ENCODE measurements around the gene BTRC.

Gene BTRC

DNA sequence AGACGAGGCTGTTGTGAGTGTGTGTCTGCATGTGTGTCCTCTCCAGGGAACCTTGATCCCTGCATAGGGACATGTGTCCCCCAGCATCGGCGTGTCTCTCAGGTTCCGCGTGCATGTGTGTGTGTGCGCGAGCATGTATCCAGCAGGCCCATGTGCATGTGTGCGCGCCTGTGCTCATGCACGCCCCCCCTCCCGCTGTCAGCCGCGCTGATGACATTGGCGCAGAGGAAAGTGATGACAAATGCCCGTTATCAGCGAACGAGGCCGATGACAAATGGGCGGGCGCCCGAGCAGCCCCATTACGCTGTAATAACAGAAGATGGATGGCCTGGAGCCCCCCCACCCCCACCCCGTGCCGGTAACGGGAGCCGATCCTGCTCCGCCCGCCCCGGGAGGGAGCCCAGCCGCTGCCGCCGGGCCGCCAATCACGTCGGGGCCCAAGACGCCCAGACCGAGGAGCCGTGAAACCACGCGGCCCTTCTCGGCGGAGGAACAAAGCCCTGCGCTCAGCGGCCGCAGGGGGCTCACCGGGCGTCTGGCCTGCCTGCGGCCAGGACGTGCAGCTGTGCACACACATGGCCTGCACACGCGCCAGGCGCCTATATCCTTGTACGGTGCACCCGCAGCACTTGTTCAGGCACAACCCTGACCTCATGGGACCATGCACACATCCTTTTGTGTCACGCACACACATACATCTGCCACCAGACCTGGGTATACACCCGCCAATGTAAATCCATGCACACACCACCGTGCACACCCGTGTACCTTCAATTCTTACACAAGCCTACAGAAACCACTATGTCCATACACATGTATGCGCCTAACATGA is 212.6 kb downstream of the BTRC start:
- peak; percentile 69 for DNase-seq (ENCODE audit: low read depth, low spot score)

DNA sequence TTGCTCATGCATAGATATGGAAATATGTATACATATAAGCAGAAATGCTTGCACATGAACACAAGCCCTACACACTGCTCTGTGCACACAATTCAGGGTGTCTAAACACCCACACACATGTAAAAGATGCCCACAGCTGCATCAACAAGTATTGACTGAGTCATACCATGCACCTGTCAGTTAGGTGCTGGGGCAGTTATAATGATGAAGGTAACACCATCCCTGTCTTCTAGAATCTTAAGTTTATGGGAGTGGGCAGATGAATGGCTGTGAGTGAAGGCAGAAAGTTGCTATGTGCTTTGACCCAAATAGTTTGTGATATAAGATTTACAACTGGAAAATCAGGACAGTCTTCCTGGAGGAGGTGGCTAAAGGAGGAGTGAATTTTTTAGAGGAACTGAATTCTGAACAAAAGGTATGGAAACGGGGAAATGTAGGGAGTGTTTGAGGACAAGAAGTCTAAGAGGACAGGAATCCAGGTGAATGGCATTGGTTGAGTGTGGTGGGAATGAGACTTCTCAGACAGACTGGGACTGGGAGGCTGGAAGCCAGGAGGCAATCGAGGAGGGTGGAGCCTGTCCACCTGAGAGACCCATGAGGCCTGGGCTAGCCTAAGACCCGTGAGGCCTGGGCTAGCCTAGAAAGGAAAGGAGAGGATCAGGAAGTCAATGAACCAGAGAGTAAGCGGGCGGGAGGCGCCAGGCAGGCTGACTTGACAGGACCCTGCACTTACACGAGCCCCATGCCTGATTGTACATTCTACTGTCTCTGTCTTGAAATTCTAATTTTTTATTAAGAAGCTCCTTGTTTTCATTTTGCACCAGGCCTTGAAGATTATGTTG is 213.4 kb downstream of the BTRC start:
- no peak for DNase-seq (ENCODE audit: low read depth, low spot score)

DNA sequence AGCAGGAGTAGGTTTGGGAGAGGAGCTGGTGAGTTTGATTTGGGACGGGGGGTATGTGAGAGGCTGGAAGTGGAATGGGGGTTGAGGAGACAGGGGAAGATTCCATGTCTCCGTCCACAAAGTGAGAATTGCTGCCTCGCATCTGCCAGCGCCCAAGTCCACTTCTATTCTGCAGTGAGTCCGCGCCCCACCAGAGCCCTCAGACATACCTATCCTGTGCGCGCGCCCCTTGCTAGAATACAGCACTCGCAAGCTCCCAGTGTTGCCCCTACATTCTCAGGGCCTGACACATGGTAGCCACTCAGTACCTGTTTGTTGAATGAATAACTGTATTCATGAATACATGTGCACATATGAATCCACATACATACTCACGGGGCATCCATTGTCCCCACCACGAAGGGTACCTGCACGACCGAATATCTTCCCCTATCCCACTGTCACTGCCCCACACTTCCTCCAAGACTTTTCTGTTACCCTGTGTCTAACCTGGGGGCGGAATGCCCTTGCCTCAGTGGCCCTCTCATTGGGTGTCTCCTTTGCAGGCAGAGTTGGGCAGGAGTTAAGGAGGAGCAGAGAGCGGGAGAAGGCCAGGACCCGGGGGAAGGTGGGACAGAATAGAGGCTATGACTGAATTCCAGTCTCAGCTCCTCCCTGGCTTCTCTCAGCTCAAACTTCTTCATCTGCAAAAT is 214.2 kb downstream of the BTRC start:
- no peak for DNase-seq (ENCODE audit: low read depth, low spot score)

DNA sequence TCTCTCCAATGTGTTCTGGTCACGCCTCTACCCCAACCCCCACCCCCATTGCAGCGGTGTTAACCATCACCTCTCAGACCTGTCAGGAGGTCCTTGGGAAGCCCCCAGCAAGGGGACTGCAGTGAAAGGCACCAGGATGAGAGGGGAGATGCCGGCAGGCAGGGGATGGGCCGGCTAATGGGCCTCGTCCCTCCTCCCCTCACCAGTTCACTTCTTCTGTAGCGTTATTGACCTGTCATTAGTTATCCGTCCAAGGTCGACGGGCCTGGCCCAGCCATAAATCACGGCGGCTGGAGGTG is 215.3 kb downstream of the BTRC start:
- no peak for DNase-seq (ENCODE audit: low read depth, low spot score)

DNA sequence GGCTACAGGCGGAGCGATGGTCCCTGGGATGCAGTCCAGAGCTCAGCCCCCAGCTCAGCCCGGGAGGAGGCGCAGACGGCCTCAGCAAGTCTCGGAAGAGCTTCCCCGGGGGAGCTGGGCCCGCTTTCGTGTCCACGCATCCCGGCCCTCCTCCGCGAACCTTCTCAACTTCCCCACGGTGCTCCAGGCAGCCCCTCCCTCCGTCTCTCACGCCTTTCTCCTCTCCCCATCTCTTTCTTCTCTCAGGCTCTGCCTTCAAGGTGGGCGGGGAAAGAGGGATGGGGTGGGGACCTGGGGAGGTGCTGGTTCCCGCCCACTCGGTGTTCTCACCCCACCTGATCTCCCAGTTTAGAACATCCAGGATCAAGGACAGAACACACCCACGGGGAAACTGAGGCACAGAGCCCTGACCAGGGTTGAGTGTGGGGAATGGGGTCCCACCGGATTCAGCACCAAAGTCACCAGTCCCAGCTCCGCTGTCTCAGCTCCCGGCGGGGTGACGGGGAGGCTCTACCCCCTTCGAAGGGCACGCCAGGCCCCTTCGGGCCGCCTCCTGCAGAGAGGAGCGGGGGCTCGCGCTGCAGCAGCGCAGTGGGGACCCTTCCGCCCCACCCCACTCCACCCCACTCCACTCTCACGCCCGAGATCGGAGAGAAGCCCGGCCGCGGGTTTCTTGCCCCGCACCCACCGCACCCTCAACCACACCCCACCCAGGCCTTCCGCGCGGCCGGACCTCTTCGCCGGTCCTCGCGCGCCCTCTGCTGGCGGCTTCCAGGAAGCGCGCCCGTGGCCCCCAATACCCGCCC is 215.9 kb downstream of the BTRC start:
- peak; percentile 83 for DNase-seq (ENCODE audit: low read depth, low spot score)

DNA sequence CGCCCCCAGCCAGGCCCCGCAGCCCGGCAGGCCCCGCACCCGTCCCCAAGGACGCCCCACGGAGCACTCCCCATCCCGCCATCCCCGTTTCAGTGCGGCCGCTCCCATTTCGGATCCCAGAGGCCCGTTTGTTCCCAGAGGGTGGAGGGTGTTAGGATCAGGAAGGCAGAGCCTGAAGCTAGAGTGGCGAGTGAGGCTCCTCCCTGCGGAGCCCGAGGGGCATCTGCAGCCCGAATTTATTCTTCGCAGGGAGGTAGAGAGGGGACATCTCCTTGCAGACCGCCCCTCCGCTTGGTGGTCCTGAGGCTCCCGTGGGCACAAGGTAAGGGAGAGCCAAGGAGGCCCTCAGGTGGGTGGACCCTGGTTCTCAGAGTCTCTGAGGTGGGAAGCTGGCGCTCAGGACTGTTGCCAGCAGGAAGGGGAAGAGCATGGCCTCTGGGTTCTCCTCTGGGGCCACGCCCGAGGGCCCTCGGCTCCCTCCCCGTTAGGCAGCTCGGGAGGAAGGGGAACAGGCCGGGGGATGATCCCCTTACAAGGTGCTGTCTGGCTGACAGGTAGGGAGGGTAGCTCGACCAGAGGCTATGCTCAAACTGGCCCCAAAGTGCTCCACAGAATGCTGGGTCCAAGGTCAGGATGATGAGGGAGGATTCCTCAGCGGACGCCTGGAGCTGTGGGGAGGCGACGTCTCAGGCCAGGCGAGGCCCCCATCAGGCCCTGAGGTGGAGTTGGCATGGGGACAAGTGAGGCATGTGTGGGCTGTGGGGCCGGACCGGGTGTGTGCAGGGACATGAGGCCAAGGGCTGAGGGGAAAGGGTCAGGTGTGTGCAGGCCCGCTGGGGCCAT is 216.7 kb downstream of the BTRC start:
- DNase-seq (ENCODE audit: low read depth, low spot score), result no peak

DNA sequence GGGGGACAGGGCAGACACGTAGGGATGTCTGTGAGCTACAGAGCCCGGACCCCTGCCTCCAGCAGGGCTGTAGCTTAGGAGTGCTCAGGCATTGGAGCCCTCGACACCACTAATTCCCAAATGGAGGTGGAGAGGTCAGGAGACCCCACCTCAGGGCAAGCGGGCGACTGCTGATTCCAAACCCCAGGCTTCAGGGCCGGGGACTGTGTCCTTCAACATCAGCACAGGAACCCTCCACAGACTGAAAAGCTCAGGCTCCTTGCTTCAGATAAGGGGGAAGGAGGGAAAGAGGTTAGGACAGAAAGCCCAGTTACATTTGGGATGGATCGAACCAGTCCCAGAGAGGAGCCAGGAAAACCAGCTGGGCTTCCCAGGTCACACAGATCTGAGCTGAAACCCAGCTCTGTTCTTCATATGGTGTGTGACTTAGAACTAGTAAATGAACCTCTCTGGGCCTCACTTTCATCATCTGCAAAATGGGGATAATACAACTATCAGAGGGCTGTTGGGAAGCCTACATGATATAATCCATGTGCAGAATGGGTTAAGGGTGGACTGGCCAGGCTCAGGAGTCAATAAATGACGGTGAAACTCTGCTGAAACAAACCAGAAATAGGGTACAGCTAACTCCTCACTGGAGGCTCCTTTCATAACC is 217.4 kb downstream of the BTRC start:
- DNase-seq (ENCODE audit: low read depth, low spot score), result no peak

DNA sequence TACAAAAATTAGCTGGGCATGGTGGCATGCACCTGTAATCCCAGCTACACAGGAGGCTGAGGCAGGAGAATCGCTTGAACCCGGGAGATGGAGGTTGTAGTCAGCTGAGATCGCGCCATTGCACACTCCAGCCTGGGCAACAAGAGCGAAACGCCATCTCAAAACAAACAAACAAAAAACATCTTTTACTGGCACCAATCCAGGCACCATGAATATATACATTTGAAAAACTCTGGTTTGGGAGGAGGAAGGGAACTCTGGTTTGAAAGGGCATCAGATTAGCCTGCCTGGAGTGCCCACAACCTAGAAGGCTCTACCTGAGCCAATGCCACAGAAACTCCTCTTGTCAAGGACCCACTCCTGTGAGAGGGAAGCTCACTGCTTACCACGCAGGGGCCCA is 218.2 kb downstream of the BTRC start:
- DNase-seq (ENCODE audit: low read depth, low spot score), result no peak

DNA sequence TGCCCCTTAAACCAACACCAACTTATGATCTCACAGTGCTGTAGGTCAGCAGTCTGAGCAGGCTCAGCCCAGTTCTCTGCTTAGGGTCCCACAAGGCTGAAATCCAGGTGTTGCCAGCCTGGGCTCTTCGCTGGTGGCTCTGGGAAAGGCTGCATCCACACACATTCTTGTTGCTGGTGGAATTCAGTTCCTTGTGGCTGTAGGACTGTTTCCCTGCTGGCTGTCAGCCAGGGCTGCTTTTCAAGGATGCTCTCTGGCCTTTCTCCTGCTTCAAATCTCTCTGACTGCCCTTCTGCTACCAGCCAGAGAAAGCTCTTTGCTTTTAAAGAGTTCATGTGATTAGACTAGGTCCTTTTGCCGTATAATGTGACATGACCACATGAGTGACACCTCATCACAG is 218.8 kb downstream of the BTRC start:
- DNase-seq (ENCODE audit: low read depth, low spot score), result no peak

DNA sequence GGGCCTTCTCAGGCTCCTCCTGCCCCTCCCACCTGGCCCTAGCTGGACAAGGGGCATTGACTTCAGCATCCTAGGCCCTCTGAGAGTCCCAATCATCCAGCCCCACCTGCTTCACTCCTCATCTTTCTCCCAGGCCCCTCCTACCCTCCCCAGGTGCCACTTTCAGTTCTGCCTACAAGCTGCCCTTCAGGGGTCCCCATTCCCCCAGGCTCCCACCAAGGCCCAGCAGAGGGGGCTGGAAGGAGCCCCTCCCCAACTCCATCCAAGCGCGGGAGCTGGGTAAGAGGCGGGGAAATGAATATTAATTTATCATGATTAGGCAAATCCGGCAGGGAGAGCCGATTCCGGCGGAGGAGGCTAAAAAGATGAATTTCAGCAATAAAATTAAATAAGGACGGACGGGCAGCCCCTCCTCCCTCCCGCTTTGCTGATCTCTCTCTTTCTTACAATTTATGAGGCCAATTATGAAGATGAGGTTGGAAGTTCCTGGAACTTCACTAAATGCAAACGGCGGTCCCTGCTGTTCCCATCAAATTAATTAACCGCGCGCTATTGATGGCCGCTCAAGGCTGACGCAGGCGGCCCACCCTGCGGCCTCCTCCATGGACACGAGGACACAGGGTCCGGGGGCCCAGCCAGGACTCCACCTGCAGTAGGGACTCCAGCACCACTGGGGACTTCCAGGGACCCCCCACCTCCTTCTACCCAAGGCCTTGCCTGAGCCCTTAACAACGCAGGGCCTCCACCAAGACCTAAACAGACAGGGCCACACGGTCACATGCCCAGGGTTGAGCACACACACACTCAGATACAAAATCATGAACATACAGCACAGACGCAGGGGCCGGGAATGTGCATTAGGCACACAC is 220.2 kb downstream of the BTRC start:
- no peak for DNase-seq (ENCODE audit: low read depth, low spot score)

DNA sequence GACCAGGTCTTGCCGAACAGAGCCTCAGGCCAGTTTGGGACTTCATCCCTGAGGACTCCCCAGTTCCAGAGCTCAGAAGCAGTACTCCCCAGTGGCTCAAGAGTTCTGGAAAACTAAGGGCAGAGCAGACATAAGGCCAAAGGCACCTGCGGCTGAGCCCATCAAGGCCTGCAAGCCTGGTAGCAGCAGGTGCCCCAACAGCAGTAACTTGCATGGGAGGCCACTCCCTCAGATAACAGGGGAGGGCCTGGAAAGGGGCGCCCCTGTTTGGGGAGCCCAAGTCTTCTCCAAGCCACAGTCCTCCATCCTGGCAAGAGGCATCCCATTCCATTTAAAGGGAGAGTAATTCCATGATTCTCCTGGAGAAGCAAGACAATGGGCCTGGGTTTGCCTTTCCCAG is 221.1 kb downstream of the BTRC start:
- DNase-seq (ENCODE audit: low read depth, low spot score), result no peak

DNA sequence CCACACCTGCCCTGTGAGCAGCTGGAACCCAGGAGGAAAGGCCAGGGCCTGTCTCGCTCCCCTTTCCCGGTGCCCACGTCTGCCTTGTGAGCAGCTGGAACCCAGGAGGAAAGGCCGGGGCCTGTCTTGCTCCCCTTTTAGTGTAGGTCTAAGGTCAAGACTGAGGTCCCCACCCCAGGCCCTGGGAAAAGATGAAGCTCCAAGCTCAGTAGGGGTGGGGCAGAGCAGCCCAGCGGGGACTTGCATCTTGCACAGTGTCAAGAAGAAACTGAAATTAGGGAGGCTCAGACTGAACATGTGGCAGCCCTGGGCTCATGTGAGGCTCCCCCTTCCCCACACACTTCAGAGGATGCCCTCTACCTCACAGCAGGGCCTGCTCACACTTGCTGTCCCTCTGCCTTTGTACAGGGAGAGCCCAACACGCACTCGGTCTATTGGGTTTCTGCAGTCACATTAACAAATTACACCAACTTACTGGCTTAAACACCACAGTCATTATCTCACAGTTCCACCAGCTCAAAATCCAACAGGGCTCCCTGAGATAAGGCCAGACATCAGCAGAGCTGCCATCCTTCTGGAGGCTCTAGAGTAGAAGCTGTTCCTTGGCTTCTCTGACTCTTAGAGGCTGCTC is 221.7 kb downstream of the BTRC start:
- DNase-seq (ENCODE audit: low read depth, low spot score), result no peak

DNA sequence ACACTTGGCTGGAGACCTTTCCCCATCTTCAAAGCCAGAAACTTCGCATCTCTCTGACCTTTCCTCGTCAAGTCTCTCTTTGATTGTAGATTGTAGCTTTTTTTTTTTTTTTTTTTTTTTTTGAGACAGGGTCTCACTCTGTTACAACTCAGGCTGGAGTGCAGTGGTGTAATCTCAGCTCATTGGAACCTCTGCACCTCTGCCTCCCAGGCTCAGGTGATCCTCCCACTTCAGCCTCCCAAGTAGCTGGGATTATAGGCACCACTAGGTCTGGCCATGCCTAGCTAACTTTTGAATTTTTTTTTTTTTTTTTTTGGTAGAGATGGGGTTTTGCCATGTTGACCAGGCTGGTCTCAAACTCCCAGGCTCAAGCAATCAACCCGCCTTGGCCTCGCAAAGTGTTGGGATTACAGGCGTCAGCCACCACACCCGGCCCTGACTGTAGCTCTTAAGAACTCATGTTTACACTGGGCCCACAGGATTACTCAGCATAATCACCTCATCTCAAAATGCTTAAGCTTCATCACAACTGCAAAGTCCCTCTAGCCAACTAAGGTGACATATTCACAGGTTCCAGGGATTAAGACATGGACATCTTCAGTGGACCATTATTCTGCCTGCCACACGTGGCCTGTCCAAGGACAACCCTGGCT is 222.4 kb downstream of the BTRC start:
- DNase-seq (ENCODE audit: low read depth, low spot score), result no peak

DNA sequence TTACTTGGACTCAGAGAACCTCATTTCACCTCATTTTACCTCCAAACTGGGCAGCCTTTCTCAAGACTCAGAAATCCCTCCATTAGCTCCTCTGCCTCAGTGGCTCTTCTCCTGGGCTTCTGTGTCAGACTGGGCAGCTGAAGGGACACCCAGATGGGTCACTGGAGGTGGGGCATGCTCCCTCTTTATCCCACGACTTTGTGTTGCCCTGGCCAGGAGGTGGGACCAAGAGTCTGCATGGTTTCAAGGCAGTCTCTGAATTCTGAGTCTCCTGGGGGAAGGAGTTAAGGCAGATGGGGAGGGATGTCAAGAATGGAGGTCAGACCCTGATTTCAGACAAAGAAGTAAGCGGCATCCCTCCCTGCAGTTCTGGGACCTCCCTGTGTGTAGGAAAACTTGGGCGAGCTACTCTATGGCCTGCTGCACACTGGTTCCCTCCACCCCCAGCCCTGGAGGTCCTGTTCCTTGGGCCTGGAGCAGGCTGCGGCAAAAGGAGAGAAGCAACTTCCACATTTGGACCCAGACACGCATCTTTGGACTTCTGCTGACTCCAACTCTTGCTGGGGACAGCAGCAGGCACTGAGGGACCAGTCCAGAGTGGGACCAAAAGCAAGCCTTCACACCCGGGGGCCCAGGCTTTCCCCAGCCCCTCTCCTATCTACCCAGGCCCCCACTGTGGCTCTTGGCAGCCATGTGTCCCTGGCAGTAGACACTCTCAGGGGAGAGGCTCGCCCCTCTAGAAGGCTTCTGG is 223.3 kb downstream of the BTRC start:
- DNase-seq (ENCODE audit: low read depth, low spot score), result no peak

DNA sequence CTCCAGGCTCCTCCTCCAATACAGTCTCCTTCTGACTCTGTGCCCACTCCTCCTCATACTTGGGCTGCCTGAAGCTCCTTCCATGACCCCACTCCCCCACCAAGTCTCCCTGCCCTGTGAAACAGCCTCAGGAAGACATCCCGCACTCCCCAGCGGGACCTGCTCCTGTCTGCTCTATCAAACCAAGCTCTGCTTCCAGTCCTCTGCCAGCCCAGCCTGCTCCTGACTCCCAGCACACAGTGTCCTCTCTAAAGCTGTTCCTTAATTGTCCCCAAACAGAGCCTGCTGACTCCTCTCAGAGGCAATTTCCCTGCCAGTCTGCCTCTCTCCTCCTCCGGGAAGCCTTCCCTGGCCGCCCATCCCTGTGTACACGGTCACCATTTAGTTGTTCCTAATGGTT is 224.2 kb downstream of the BTRC start:
- DNase-seq (ENCODE audit: low read depth, low spot score), result no peak

DNA sequence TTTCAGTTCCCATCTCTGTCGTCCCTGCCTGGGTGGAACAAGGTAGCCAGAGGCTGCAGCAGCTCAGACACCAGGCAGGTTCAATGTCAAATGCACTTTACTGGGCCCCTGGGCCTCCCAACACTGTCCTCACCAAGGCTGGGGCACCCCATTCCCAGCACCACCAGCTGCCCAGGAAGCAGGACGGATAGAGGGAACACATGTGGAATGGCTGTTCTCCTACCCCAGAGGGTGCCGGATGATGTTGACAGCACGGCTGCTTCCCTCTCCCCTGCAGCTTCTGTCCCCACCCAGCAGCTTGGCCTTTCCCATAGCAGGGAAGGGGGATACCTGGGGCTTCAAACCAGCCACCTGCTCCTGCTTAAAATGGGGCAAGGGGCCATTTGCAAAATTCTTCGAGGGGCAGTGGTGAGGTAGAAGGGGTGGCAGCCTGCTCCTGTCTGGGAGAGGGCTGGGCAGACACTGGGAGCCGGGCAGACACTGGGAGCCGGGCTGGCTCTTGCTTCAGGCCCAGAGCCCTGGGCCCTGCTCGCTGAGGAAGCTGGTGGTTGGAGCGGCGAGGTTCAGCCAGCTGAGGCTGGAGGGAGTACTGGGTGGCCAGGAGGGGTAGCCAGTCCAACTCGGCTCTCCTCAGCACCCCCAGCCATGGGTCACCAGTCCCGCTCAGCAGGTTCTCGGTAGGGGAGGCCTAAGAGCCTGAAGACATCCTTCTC is 225.0 kb downstream of the BTRC start:
- DNase-seq (ENCODE audit: low read depth, low spot score), result no peak

DNA sequence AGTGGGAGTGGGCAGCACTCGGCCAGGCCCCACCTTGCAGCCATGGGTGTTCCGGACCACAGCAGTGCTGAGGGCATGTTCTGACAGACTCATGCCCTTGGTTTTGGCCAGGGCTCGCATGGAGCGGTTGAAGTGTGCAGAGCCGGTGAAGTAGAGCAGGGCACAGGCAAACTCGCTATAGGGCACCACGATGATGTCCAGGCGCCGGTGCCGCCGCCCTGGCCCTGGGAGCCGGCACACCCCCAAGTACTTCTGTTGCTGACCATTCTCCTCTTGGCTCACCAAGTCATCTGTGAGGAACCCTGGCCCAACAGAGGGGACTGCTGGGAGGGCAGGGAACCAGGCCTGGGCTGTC is 225.5 kb downstream of the BTRC start:
- DNase-seq (ENCODE audit: low read depth, low spot score), result no peak
